Measurements from ENCODE around the gene HOXC11. TPM values are rescaled to one million over a fixed set of nuclear protein-coding genes. Genes with fewer than 3 reads are reported as not detected.

HOXC11 gene
- total RNA-seq, 2 donors from 2014 or later, result not detected

GRCh38 chr12:54015018-54015931, 42.3 kb downstream of the HOXC11 start:
- H3K4me1 ChIP-seq, result peaks cover 0 to 45% of the 10 kb centered on the region in 2 donors
- no peak for DNase-seq (ENCODE audit: low spot score)

GRCh38 chr12:54016051-54016450, 43.1 kb downstream of the HOXC11 start:
- no peak overlapping the region for H3K4me3 ChIP-seq
- H3K27ac ChIP-seq, result no peak overlapping the region
- no peaks in the 10 kb centered on the region for H3K36me3 ChIP-seq
- no peak for TF ChIP-seq CTCF (IDR thresholded peaks at IDR 0.05)
- H3K4me1 ChIP-seq, result peaks cover 0 to 47% of the 10 kb centered on the region in 2 donors
- DNase-seq (ENCODE audit: low spot score), result no peak
- peaks cover 26 to 53% of the 10 kb centered on the region in 2 donors for H3K27me3 ChIP-seq
- no peaks in the 10 kb centered on the region for H3K9me3 ChIP-seq

More at GRCh38 chr12:54015018-54015931, 42.3 kb downstream of the HOXC11 start:
- no peak for TF ChIP-seq CTCF (IDR thresholded peaks at IDR 0.05)
- Histone ChIP-seq H3K36me3 (no peaks in the 10 kb centered on the region), H3K27ac (no peak overlapping the region), H3K27me3 (peaks cover 26 to 58% of the 10 kb centered on the region in 2 donors), H3K4me3 (no peak overlapping the region), H3K9me3 (no peaks in the 10 kb centered on the region)

GRCh38 chr12:54016478-54016964, 43.6 kb downstream of the HOXC11 start:
- Histone ChIP-seq H3K9me3 (no peaks in the 10 kb centered on the region), H3K27ac (no peak overlapping the region), H3K4me1 (peaks cover 0 to 47% of the 10 kb centered on the region in 2 donors), H3K27me3 (peaks cover 24 to 48% of the 10 kb centered on the region in 2 donors), H3K4me3 (peak overlapping the region in 1 of 2 donors; percentile 53), H3K36me3 (no peaks in the 10 kb centered on the region)
- no peak for DNase-seq (ENCODE audit: low spot score)
- TF ChIP-seq CTCF (IDR thresholded peaks at IDR 0.05), result no peak

GRCh38 chr12:54017027-54017788, 44.3 kb downstream of the HOXC11 start:
- DNase-seq (ENCODE audit: low spot score), result no peak
- peaks cover 23 to 43% of the 10 kb centered on the region in 2 donors for H3K27me3 ChIP-seq

More at GRCh38 chr12:54017027-54017788, 44.3 kb downstream of the HOXC11 start:
- no peaks in the 10 kb centered on the region for H3K36me3 ChIP-seq
- no peak for TF ChIP-seq CTCF (IDR thresholded peaks at IDR 0.05)
- H3K9me3 ChIP-seq, result no peaks in the 10 kb centered on the region
- H3K4me3 ChIP-seq, result peak overlapping the region; percentile 35 to 53
- peaks cover 0 to 47% of the 10 kb centered on the region in 2 donors for H3K4me1 ChIP-seq
- H3K27ac ChIP-seq, result peak overlapping the region; percentile 17 to 54

Data from right atrium auricular region (tissue), 2 donors.